Suprapubic skin (tissue), 4 donors: ENCODE data around the gene SLC6A4. TPM values are rescaled to one million over a fixed set of nuclear protein-coding genes. Genes with fewer than 3 reads are reported as not detected.

Experiments
- DNase-seq, 2 donors: peaks; one replicate each; pipeline ENCODE4 v3.0.0-alpha.2; 2019; ENCODE audit warnings: low spot score in 2 of 2
- H3K27ac ChIP-seq: fragments of 200-600 bp; sonication (generic); one replicate; pipeline ENCODE4 v1.5.1; 2019
- H3K27me3 ChIP-seq: fragments of 200-600 bp; sonication (generic); one replicate; pipeline ENCODE4 v1.5.1; 2019
- H3K36me3 ChIP-seq: fragments of 200-600 bp; sonication (generic); one replicate; pipeline ENCODE4 v1.5.1; 2019
- H3K4me1 ChIP-seq: fragments of 200-600 bp; sonication (generic); one replicate; pipeline ENCODE4 v1.5.1; 2019
- H3K4me3 ChIP-seq: fragments of 200-600 bp; sonication (generic); one replicate; pipeline ENCODE4 v1.5.1; 2019; ENCODE audit warnings: mild to moderate bottlenecking
- H3K9me3 ChIP-seq: fragments of 200-600 bp; sonication (generic); one replicate; pipeline ENCODE4 v1.5.1; 2019
- EP300 ChIP-seq: sonication (generic); formaldehyde crosslinking; IDR thresholded peaks from one replicate; pipeline ENCODE4 v1.6.1; 2017; ENCODE audit warnings: antibody characterized with exemption
- POLR2A ChIP-seq, 2 donors: fragments of 450-650 bp; IDR thresholded peaks; one replicate each; pipeline ENCODE4 v1.6.1; 2017; ENCODE audit warnings: antibody characterized with exemption in 2 of 2, mild to moderate bottlenecking in 2 of 2, moderate library complexity in 2 of 2
- POLR2AphosphoS5 ChIP-seq, 3 donors: sonication (generic); formaldehyde crosslinking; IDR thresholded peaks; one replicate each; pipeline ENCODE4 v1.6.1; 2017; ENCODE audit warnings: antibody characterized with exemption in 3 of 3
- WGBS: methylation state at CpG from one replicate; pipeline ENCODE4 v1.1.5; 2018; 5-methylcytosine and 5-hydroxymethylcytosine counted together
- total RNA-seq, 4 donors: library from RNA; depleted of rRNA; stranded (reverse); fragments of >200 nt; gene quantifications; one replicate each; pipeline ENCODE4 v1.1.0, GENCODE V29; 2016
- TF ChIP-seq, protein P1 (sequence below), 2 donors: fragments of 200-600 bp in 1 of 2; fragments of 450-650 bp in 1 of 2; sonication (generic) in 1 of 2; IDR thresholded peaks; one replicate each; pipeline ENCODE4 v1.5.1; 2016 to 2019; ENCODE audit warnings: antibody characterized with exemption in 2 of 2, mild to moderate bottlenecking in 1 of 2, moderate library complexity in 1 of 2

The SLC6A4 gene
- total RNA-seq, 4 donors from 2014 or later = 0.42 to 1.6 (median 0.69) TPM

DNA sequence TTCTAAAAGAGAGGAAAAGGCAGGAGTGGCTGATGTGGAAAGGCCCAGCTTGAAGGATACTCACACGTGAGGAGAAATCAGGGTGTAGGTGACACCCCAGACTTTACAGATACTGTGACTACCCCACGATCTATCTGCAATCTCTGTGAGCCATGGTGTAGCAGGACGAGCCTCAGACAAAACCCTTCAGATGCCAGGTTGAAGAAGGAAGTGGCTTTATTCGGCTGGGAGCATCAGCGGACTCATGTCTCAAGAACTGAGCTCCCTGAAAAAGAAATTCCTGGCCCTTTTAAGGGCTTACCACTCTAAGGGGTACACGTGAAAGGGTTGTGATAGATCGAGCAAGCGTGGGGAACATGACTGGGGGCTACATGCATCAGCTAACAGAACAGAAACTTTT, 4.7 kb upstream of the SLC6A4 start:
- TF ChIP-seq, protein P1, sequence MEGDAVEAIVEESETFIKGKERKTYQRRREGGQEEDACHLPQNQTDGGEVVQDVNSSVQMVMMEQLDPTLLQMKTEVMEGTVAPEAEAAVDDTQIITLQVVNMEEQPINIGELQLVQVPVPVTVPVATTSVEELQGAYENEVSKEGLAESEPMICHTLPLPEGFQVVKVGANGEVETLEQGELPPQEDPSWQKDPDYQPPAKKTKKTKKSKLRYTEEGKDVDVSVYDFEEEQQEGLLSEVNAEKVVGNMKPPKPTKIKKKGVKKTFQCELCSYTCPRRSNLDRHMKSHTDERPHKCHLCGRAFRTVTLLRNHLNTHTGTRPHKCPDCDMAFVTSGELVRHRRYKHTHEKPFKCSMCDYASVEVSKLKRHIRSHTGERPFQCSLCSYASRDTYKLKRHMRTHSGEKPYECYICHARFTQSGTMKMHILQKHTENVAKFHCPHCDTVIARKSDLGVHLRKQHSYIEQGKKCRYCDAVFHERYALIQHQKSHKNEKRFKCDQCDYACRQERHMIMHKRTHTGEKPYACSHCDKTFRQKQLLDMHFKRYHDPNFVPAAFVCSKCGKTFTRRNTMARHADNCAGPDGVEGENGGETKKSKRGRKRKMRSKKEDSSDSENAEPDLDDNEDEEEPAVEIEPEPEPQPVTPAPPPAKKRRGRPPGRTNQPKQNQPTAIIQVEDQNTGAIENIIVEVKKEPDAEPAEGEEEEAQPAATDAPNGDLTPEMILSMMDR (IDR thresholded peaks at IDR 0.05) = no peak
- TF ChIP-seq POLR2A (IDR thresholded peaks at IDR 0.05) (no peak), EP300 (no peak)
- Histone ChIP-seq H3K36me3 (no peaks in the 10 kb centered on the region), H3K27me3 (peaks cover 17% of the 10 kb centered on the region), H3K27ac (no peak overlapping the region), H3K4me1 (peaks cover 28% of the 10 kb centered on the region), H3K9me3 (no peaks in the 10 kb centered on the region), H3K4me3 (no peak overlapping the region)
- 88% methylated on average over 8 of the region's 8 CpGs for WGBS
- DNase-seq = no peak

DNA sequence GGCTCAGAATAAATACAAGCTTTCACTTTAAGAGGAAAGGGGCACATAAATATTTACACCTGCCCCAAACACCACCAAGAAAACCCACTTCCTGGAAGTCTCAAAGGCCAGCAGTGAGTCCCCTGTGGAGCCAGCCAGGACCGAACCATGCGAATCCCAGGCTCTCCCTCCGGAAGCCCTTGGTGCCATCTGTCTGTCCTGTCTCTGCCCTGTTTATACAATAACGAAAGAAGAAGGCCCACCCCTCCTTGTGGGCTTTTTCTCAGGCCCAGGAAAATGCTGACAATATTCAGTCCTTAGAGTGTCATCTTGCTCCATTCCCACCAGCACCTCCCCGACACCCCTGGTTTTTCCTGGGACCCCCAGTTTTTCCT, 3.6 kb upstream of the SLC6A4 start:
- TF ChIP-seq POLR2A (IDR thresholded peaks at IDR 0.05) (no peak), EP300 (no peak), POLR2AphosphoS5 (IDR thresholded peaks at IDR 0.05) (no peak)
- TF ChIP-seq, protein P1 (IDR thresholded peaks at IDR 0.05) = no peak
- peaks cover 17% of the 10 kb centered on the region for H3K27me3 ChIP-seq
- no peak for DNase-seq
- no peak overlapping the region for H3K4me3 ChIP-seq
- WGBS = 88% methylated on average over 5 of the region's 5 CpGs
- no peak overlapping the region for H3K27ac ChIP-seq
- H3K4me1 ChIP-seq = peaks cover 31% of the 10 kb centered on the region
- no peaks in the 10 kb centered on the region for H3K9me3 ChIP-seq
- H3K36me3 ChIP-seq = no peaks in the 10 kb centered on the region

DNA sequence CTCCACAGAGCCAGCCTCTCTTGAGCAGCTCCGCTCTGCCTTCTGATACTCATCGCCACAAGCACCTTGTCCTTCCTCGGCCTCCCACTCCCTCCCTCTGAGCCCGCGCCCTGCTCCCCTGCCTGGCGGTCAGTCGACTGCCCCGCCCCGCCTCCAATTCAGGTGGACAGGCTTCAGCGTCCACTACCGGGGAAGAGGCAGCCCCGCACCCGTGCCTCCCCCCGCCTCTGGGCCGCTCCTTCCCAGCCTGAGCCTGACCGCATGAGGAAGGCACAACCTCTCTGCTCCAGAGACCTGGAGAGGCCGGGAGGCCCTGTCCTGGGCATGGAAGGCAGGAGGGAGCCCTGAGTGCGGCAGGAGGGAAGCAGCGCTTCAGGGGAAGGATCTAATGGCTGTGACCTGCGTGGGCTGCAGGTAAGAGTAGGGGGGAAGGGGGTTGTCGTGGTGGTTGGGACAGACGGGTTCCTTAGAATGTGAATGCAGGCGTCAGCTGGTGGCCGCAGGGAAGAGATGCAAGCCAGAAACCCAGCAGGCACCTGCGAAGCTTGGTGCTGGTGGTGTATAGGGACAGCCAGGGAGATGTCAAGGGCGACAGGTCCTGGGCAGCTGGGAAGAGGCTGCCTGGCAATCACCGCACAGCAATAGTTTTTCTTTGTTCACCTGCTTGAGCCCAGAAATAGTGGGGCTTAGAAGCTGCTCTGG, 3.0 kb upstream of the SLC6A4 start:
- WGBS = 69% methylated on average over 27 of the region's 27 CpGs
- Histone ChIP-seq H3K27ac (no peak overlapping the region), H3K9me3 (no peaks in the 10 kb centered on the region), H3K4me1 (peaks cover 31% of the 10 kb centered on the region), H3K4me3 (no peak overlapping the region), H3K36me3 (no peaks in the 10 kb centered on the region), H3K27me3 (peaks cover 17% of the 10 kb centered on the region)
- TF ChIP-seq POLR2AphosphoS5 (IDR thresholded peaks at IDR 0.05) (no peak), POLR2A (IDR thresholded peaks at IDR 0.05) (no peak), EP300 (no peak)
- TF ChIP-seq, protein P1 (IDR thresholded peaks at IDR 0.05) = no peak
- DNase-seq = no peak

DNA sequence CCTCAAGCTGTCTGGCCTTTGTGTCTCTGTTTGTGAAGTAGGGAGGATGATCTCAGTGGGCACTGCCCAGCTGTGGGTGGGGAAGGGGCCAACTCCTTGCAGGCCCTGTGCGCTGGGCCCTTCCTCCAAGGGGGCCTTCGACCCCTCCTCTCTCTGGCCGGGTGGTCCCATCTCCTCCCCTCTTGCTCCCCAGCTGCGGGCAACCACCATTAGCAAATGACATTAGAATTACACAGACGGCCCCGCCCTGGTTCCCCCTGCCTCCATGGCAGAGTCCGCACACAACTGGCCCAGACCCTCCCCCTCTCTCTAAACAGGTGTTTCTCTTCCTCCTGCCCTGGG, 2.5 kb upstream of the SLC6A4 start:
- H3K4me1 ChIP-seq = peaks cover 31% of the 10 kb centered on the region
- WGBS = 61% methylated on average over 6 of the region's 7 CpGs
- no peak overlapping the region for H3K4me3 ChIP-seq
- H3K27me3 ChIP-seq = peaks cover 17% of the 10 kb centered on the region
- no peaks in the 10 kb centered on the region for H3K9me3 ChIP-seq
- no peaks in the 10 kb centered on the region for H3K36me3 ChIP-seq
- TF ChIP-seq POLR2AphosphoS5 (IDR thresholded peaks at IDR 0.05) (no peak), POLR2A (IDR thresholded peaks at IDR 0.05) (no peak), EP300 (no peak)
- TF ChIP-seq, protein P1 (IDR thresholded peaks at IDR 0.05) = no peak
- H3K27ac ChIP-seq = no peak overlapping the region
- no peak for DNase-seq

DNA sequence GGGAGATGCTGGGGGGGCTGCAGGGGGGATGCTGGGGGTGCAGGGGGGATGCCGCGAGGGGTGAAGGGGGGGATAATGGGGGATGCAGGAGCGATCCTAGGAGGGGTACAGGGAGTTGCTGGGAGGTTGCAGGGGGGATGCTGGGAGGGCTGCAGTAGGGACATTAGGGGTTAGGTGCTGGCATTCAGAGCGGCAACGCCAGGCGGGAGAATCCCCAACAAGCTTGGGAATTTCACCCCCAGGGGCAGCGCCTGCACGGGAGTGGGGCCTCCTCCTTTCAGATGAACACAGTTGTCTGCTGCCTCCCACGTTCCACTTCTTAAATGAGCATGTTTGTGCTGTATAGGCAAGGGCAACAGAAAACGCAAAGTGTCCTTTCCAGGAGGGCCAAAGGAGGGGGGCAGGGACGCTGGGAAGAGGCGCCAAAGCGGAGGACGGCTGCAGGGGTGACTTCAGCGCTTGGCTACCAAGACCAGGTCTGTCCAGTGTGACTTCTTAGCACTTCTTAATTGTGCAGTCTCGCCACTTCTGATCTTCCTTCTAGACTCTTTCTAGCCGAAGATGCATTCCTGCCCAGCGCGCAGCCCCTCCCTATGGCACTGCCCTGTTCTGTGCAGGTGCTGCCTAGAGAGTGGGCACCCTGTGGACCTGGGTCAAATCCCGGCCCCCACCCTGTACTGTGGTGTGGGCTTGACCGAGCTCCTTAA, 2.0 kb upstream of the SLC6A4 start:
- no peak overlapping the region for H3K4me3 ChIP-seq
- no peak for DNase-seq
- no peaks in the 10 kb centered on the region for H3K36me3 ChIP-seq
- peaks cover 31% of the 10 kb centered on the region for H3K4me1 ChIP-seq
- TF ChIP-seq, protein P1 (IDR thresholded peaks at IDR 0.05) = no peak
- no peak for TF ChIP-seq POLR2AphosphoS5 (IDR thresholded peaks at IDR 0.05)
- TF ChIP-seq POLR2A (IDR thresholded peaks at IDR 0.05) = no peak
- no peak for TF ChIP-seq EP300
- 23% methylated on average over 20 of the region's 21 CpGs for WGBS
- H3K27me3 ChIP-seq = peaks cover 17% of the 10 kb centered on the region
- H3K9me3 ChIP-seq = no peaks in the 10 kb centered on the region
- no peak overlapping the region for H3K27ac ChIP-seq
